K562 (cell line): ENCODE data around the gene KSR2.

Source experiments
- ARID2 ChIP-seq: fragments of 450-650 bp; IDR thresholded peaks from 2 replicates; pipeline ENCODE4 v1.6.1; 2017; ENCODE audit warnings: antibody characterized with exemption, mild to moderate bottlenecking
- CEBPB ChIP-seq: fragments of 450-650 bp; IDR thresholded peaks from 2 replicates; pipeline ENCODE4 v1.6.1; 2016; ENCODE audit warnings: missing genetic modification characterization, missing compliant biosample characterization
- JUN ChIP-seq, 2 experiments: sonication (generic) in 1 of 2; formaldehyde crosslinking in 1 of 2; IDR thresholded peaks; 2 replicates each; pipeline versions ENCODE4 v1.6.1 to v1.8.0; 2012 to 2022; ENCODE audit warnings: borderline replicate concordance in 2 of 2, mild to moderate bottlenecking in 2 of 2, improper control_type of control experiment in 1 of 2, low read depth in 1 of 2, low read length in 1 of 2, missing genetic modification reagents in 1 of 2
- JUNB ChIP-seq: fragments of 450-650 bp; formaldehyde crosslinking; conservative IDR thresholded peaks from 2 replicates; pipeline ENCODE4 v1.4.0; 2020; ENCODE audit warnings: mild to moderate bottlenecking
- NFIC ChIP-seq: fragments of 450-650 bp; IDR thresholded peaks from 2 replicates; pipeline ENCODE4 v1.6.1; 2017; ENCODE audit warnings: mild to moderate bottlenecking, inconsistent platforms
- SMC3 ChIP-seq: conservative IDR thresholded peaks from 2 replicates; pipeline ENCODE4 v1.6.1; 2011; ENCODE audit warnings: low read depth, low read length, improper control_type of control experiment; ENCODE audit not compliant: insufficient read depth
- ZBED1 ChIP-seq: IDR thresholded peaks from 2 replicates; pipeline ENCODE4 v1.6.1; 2014
- ZNF253 ChIP-seq: fragments of 250-450 bp; sonication (Bioruptor Pico); conservative IDR thresholded peaks from 2 replicates; pipeline ENCODE4 v1.6.1; 2021; ENCODE audit warnings: mild to moderate bottlenecking
- ZNF696 ChIP-seq: fragments of 250-450 bp; sonication (Bioruptor Pico); conservative IDR thresholded peaks from 2 replicates; pipeline ENCODE4 v1.4.0; 2020; ENCODE audit warnings: mild to moderate bottlenecking, moderate library complexity
- TF ChIP-seq, protein P1 (sequence below), 3 experiments: IDR thresholded peaks in 2 of 3; conservative IDR thresholded peaks in 1 of 3; 2 replicates each; pipeline ENCODE4 v1.5.1; 2011 to 2012; ENCODE audit warnings: low read length in 3 of 3, mild to moderate bottlenecking in 3 of 3, control low read depth in 2 of 3, improper control_type of control experiment in 1 of 3, inconsistent platforms in 1 of 3, low read depth in 1 of 3, mixed read lengths in 1 of 3, moderate library complexity in 1 of 3; ENCODE audit not compliant: insufficient read depth in 2 of 3
- TF ChIP-seq, protein P2 (sequence below): sonication (generic); formaldehyde crosslinking; IDR thresholded peaks from 2 replicates; pipeline ENCODE4 v1.8.1; 2023; ENCODE audit warnings: missing genetic modification reagents, mild to moderate bottlenecking, borderline replicate concordance
- TF ChIP-seq, protein P3 (sequence below), 2 experiments: fragments of 450-650 bp in 1 of 2; sonication (generic) in 1 of 2; formaldehyde crosslinking in 1 of 2; IDR thresholded peaks; 2 replicates each; pipeline versions ENCODE4 v1.7.1 to v1.9.0; 2016 to 2022; ENCODE audit warnings: inconsistent platforms in 1 of 2, mild to moderate bottlenecking in 1 of 2, missing genetic modification reagents in 1 of 2

DNA sequence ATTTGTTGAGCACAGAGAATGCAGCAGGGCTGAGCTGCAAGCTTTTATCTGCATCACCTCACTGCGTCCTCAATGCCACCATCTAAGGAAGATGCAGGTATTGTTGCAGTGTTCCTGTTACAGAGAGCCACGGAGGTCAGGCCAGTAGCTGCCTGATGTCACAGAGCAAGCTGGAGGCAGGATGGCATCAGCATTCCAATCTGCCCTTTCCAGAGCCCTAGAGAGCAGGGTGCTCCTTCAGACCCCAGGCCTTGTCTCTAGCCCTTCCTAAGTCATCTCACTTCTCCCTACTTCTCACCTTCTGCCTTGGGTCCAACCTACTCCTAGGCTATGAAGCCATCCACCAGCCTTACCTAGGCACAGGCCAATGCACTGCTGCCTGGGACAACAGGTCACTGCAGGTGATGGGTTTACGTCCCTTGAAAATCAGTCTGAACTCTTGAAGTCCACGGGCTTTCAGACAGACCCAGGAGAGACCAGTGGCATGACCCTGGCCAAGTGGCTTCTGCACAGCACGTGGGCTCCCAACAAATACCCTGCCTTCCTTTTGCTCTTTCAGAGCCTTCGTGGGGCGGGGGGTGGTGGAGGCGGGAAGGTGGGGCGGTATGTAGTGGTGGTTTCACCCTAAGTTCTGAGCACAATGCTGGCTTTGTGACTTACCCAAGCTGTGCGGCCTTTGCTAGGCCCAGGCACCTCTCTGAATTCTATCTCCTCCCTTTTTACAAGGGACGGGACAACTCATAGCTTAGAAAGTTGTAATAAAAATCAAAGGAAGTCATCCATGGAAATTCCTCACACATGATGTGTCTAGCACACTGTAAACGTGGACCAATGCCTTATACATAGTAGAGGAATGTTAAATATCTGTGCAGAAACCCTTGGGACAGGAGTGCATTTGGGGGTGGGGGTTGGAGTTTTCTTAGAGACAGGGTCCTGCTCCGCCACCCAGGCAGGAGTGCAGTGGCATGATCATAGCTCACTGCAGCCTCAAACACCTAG lies 136.0 kb downstream of the KSR2 start:
- TF ChIP-seq, protein P1, sequence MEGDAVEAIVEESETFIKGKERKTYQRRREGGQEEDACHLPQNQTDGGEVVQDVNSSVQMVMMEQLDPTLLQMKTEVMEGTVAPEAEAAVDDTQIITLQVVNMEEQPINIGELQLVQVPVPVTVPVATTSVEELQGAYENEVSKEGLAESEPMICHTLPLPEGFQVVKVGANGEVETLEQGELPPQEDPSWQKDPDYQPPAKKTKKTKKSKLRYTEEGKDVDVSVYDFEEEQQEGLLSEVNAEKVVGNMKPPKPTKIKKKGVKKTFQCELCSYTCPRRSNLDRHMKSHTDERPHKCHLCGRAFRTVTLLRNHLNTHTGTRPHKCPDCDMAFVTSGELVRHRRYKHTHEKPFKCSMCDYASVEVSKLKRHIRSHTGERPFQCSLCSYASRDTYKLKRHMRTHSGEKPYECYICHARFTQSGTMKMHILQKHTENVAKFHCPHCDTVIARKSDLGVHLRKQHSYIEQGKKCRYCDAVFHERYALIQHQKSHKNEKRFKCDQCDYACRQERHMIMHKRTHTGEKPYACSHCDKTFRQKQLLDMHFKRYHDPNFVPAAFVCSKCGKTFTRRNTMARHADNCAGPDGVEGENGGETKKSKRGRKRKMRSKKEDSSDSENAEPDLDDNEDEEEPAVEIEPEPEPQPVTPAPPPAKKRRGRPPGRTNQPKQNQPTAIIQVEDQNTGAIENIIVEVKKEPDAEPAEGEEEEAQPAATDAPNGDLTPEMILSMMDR (IDR thresholded peaks at IDR 0.05 in 2 of 3, conservative IDR thresholded peaks at IDR 0.05 in 1 of 3; ENCODE audit: insufficient read depth in 2 of 3, low read depth in 1 of 3, low read length in 3 of 3): no peak
- TF ChIP-seq SMC3 (no peak), ZNF696 (CRISPR knock-in tag) (no peak), ARID2 (no peak), NFIC (no peak), ZNF253 (no peak), JUNB (CRISPR knock-in tag) (no peak), CEBPB (tag) (no peak), JUN (IDR thresholded peaks at IDR 0.05; ENCODE audit: borderline replicate concordance, low read depth, low read length) (no peak), JUN (CRISPR knock-in tag; IDR thresholded peaks at IDR 0.05; ENCODE audit: borderline replicate concordance) (no peak), ZBED1 (no peak)
- TF ChIP-seq, protein P2, sequence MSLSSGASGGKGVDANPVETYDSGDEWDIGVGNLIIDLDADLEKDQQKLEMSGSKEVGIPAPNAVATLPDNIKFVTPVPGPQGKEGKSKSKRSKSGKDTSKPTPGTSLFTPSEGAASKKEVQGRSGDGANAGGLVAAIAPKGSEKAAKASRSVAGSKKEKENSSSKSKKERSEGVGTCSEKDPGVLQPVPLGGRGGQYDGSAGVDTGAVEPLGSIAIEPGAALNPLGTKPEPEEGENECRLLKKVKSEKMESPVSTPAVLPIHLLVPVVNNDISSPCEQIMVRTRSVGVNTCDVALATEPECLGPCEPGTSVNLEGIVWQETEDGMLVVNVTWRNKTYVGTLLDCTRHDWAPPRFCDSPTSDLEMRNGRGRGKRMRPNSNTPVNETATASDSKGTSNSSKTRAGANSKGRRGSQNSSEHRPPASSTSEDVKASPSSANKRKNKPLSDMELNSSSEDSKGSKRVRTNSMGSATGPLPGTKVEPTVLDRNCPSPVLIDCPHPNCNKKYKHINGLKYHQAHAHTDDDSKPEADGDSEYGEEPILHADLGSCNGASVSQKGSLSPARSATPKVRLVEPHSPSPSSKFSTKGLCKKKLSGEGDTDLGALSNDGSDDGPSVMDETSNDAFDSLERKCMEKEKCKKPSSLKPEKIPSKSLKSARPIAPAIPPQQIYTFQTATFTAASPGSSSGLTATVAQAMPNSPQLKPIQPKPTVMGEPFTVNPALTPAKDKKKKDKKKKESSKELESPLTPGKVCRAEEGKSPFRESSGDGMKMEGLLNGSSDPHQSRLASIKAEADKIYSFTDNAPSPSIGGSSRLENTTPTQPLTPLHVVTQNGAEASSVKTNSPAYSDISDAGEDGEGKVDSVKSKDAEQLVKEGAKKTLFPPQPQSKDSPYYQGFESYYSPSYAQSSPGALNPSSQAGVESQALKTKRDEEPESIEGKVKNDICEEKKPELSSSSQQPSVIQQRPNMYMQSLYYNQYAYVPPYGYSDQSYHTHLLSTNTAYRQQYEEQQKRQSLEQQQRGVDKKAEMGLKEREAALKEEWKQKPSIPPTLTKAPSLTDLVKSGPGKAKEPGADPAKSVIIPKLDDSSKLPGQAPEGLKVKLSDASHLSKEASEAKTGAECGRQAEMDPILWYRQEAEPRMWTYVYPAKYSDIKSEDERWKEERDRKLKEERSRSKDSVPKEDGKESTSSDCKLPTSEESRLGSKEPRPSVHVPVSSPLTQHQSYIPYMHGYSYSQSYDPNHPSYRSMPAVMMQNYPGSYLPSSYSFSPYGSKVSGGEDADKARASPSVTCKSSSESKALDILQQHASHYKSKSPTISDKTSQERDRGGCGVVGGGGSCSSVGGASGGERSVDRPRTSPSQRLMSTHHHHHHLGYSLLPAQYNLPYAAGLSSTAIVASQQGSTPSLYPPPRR: no peak
- TF ChIP-seq, protein P3, sequence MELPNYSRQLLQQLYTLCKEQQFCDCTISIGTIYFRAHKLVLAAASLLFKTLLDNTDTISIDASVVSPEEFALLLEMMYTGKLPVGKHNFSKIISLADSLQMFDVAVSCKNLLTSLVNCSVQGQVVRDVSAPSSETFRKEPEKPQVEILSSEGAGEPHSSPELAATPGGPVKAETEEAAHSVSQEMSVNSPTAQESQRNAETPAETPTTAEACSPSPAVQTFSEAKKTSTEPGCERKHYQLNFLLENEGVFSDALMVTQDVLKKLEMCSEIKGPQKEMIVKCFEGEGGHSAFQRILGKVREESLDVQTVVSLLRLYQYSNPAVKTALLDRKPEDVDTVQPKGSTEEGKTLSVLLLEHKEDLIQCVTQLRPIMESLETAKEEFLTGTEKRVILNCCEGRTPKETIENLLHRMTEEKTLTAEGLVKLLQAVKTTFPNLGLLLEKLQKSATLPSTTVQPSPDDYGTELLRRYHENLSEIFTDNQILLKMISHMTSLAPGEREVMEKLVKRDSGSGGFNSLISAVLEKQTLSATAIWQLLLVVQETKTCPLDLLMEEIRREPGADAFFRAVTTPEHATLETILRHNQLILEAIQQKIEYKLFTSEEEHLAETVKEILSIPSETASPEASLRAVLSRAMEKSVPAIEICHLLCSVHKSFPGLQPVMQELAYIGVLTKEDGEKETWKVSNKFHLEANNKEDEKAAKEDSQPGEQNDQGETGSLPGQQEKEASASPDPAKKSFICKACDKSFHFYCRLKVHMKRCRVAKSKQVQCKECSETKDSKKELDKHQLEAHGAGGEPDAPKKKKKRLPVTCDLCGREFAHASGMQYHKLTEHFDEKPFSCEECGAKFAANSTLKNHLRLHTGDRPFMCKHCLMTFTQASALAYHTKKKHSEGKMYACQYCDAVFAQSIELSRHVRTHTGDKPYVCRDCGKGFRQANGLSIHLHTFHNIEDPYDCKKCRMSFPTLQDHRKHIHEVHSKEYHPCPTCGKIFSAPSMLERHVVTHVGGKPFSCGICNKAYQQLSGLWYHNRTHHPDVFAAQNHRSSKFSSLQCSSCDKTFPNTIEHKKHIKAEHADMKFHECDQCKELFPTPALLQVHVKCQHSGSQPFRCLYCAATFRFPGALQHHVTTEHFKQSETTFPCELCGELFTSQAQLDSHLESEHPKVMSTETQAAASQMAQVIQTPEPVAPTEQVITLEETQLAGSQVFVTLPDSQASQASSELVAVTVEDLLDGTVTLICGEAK (IDR thresholded peaks at IDR 0.05): no peak
- TF ChIP-seq, protein P3 (CRISPR knock-in tag; IDR thresholded peaks at IDR 0.05): no peak
